GM18502 (cell line): ENCODE data around the gene SEMA5A.

ENCODE experiments used
- ATAC-seq: cut with Tn5 transposase; IDR thresholded peaks from one replicate; pipeline ENCODE4 v1.9.1; 2021; ENCODE audit warnings: mild to moderate bottlenecking; ENCODE audit not compliant: unreplicated experiment, poor library complexity

Gene SEMA5A

DNA sequence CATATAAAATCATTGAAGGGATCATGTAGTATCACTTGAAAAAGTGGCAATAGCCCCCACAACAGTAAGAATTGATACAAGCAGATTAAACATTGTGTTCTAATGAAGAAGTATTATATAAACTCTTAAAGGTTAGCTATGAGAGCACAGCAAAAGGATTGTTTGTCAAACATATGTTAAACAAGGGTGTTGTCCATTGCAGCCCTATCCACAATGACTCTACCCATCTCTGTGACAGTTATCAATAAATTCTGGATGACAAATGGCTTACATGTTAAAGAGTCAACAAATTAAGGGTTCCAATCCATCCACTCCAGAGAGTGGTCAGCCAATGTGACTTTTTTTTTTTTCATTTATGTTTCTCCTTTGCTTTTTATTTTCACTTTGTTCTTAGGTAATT, 238.7 kb downstream of the SEMA5A start:
- no peak for ATAC-seq

DNA sequence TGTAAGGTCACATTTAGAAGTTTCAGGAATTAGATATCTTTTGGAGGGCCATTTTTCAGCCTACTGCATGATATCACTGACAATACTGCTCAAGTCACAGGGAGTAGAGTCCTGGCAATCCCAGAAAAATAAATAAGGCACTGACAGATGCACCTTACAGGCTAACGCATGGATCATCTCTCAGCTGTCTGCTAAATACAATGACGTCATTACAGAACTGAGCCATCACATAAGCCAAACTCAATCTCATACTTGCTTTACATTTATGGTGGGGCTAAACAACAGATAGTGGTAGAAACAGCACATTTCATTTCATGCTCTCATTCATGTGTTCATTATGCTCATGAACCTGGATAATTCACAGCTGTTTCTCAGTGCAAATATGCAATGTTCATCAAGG, 243.7 kb downstream of the SEMA5A start:
- ATAC-seq = no peak

DNA sequence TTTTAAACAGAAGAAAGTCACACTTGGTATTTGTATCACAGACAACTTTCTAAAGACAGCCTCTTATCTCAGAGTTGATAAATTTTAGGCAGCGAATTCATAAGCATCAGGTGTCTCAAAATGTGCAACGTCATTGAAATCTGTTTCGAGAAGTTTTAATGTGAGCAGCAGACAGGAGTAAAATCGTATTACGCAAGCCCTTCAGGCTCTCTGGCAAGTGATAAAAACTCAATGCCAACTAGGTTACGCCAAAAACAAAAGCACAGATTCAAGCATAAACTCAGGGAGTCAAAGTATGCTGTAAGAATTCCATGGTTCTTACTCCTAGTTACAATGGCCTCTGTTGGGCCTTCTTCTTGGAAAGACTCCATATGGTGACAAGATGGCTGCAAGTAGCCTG, 244.7 kb downstream of the SEMA5A start:
- ATAC-seq = no peak

DNA sequence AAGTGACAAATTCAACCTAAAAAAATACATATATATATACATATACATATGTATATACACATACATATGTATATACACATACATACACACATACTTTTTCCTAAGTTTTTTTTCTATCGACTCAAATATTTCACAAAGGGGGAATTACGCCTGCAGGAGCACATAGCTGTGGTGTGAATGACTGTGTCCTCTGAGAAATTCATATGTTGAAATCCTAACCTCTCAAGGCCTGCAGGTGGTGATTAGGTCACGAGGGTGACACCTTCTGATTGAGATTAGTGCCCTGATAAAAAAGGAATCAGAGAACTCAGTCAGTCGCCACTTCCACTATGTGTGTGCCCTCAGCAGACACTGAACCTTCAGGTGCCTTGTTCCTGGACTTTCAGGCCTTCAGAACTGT, 248.7 kb downstream of the SEMA5A start:
- no peak for ATAC-seq

DNA sequence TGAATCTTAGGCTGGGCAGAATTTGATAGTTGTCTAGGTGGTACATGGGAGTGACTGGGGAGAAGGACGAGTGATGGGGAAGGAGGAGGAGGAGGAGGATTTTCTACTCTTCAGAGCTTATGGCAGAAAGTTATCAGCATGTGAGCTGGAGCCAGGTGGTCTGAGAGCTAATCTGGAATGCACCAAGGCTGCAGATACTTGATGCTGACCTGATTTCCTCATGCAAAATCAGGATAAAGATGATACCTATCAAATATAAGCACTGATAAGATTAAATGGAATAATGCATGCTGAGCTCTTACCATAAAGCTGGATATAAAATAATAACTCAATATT, 250.4 kb downstream of the SEMA5A start:
- ATAC-seq = no peak

DNA sequence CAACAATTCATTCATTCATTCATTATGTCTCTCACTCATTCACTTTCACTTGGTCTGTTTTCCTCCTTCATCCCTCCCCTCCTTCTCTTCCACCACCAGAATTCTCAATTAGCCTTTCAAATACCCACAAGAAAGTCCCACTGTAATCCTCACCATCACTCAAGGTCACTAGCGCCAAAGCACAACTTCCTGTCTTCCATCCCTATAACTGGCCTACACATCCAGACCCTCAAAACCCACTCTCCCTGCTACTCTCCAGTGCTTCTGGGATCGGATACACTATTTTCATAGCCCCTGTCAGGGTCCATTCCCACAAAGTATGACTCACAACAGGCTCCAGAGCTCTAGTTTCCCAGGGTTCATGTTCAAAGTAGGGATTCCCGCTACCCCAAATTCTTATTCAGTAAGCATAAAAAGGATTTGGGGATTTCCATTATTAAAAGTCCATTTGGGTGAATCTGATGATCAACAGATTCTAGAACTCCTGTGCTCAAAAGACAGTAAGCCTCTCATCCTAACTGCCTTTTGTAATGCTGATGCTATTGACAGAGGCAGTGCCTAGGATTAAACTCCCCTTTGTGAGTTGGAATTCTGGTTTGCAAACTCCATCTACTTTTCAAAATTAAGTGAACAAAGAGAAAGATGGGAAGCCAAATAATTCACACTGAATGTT, 250.9 kb downstream of the SEMA5A start:
- ATAC-seq = no peak

DNA sequence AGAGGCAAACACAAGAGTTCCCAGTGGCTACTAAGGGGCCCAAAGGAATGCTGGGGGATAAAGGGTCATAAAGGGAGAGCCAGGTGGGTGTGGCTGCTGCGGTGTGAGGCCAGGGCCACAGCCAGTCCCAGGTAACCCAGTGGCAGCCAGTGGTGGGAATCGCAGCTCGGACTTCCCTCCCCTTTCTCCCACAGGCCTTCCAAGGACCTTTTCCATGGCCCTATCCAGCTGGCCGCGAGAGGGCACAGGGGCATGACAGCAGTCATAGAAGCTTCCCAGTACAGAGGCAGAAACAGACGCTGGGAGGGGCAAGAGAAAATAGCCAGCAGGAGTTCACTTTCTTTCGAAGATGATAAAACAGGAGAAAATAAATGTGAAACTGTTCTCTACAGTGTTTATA, 257.6 kb downstream of the SEMA5A start:
- ATAC-seq = no peak

DNA sequence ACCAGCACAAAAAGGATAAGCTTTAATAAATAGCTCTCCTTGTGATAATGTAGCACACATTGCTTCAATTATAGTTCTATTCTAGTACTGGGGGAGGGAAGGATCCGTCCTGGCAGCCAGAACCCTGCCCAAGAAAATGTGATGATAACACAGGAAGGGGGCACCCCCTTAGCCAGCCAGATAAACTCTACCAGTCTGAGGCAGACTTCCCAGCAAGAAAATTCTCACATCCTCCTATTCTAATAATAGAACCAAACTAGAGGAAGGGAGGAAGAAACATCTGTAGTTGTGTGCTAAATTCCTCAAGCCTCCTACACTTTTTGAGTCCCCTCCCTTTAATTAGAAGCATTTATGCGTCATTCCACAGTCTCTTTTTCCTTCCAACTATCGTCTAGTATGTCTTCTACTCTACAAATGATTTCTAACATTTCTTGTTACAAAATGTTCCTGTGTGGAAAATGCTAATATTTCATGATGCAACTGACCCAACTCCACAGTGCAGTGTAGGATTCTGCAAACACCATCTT, 261.0 kb downstream of the SEMA5A start:
- ATAC-seq = no peak

DNA sequence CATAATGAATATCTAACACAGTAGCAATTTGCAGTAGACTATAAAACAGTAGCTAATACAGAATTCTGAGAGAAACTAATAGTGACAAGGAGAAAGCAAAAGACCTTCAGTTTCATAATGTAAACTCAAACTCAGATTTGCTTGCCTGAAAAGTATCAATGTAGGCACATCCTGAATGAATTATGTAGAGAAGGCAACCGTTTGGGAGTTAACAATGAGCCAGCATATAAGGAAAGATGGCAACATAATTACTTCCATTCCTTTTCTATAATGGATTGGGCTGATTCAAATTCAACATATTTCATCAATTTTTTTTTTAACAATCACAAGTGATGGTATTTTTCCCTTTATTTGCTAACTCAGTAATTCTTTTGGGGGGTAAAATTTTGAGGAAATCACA, 261.6 kb downstream of the SEMA5A start:
- ATAC-seq = no peak

DNA sequence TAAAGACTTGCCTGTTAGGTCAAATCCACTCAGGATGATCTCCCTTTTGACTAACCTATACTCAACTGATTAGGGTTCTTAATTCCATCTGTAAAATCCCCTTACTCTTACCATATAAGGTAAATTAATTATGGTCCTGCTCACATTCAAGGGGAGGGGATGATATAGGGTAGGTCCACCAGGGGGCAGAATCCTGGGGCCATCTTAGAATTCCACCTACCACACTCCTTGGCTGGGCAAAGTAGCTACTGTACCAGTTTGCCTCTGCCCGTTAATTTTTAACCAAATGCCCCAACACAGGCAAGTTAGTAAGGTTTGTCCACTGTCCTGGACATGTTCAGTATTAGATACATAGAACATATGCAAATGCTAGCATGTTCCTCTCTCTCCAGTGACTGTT, 262.4 kb downstream of the SEMA5A start:
- ATAC-seq = no peak

DNA sequence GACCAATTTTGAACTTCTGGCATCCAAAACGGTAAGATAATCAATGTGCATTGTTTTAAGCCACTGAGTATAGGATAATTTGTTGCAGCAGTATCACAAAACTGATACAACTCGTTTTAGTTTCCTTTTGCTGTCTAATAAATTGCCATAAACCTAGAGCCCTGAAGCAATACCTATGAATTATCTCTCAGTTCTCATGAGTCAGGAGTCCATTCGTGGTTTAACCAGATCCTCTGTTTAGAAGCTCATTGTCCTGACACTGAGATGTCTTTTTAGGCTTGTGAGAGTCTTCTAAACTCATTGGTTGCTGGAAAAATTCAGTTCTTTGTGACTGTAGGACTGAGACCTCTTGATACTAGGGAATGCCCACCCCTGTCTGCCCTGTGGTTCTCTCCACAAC, 262.9 kb downstream of the SEMA5A start:
- ATAC-seq = no peak

DNA sequence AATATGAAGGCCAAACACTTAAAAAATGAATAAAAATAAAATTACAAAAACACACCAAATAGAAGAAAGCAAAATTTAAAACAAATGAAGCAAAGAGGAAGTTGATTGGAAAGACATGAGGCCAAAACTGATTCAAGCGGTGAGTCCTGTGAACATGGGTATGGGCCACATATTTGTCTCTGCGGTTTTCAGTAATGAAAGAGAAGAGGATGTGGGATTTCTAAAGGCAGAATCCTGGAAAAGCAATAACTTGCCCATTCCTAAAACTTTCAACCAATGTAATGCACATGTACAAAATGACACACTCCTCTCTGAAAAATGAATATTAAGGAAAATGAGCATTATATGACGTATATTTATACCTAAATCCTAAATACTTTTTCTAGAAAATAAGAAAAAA, 263.7 kb downstream of the SEMA5A start:
- ATAC-seq = no peak

DNA sequence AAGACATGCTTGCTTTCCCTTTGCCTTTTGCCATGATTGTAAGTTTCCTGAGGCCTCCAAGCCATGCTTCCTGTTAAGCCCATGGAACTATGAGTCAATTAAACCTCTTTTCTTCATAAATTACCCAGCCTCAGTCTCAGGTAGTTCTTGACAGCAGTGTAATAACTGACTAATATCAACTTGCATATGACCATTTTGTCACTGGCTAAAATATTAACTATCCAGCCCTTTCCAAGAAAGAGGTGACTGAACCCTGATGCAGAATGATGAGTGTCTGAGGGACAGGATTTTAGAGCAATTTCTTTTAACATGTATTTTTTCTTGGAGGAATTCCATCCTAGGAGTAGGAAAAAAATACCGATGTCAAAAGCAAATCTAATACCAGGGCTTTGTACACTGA, 266.1 kb downstream of the SEMA5A start:
- no peak for ATAC-seq

DNA sequence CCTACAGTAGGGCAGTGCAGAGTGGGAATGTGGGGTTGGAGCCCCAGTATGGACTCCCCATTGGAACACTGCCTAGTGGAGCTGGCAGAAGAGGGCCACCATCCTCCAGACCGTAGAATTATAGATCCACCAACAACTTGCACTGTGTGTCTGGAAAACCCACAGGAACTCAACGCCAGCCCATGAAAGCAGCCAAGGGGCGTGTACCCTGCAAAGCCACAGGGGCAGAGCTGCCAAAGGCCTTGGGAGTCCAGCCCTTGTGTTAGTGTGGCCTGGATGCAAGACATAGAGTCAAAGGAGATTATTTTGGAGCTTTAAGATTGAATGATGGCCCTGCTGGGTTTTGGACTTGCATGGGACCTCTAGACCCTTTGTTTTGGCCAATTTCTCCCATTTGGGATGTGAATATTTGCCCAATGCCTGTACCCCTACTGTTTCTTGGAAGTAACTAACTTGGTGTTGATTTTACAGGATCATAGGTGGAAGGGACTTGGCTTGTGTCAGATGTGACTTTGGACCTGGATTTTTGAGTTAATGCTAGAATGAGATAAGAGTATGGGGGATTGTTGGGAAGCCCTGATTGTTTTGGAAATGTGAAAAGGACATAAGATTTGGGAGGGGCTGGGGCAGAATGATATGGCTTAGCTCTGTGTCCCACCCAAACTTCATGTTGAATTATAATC, 266.8 kb downstream of the SEMA5A start:
- ATAC-seq = no peak

DNA sequence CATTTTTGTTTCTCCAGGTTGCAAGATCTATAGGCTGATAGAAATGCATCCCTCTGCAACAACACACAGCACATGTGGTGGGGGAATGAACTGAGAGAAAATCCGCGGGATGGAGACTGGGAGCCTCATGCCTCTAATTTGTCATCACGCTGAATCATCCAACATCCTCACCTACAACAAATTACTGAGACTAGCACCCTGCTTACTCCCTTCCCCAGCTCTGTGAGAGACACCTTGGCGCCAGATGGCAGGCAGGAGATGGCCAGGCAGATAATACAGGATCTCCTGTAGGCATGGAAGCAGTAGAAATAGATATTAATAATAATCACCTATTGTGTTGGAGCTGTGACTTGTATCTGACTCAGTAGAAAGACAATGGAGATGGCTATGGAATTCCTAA, 276.9 kb downstream of the SEMA5A start:
- no peak for ATAC-seq

DNA sequence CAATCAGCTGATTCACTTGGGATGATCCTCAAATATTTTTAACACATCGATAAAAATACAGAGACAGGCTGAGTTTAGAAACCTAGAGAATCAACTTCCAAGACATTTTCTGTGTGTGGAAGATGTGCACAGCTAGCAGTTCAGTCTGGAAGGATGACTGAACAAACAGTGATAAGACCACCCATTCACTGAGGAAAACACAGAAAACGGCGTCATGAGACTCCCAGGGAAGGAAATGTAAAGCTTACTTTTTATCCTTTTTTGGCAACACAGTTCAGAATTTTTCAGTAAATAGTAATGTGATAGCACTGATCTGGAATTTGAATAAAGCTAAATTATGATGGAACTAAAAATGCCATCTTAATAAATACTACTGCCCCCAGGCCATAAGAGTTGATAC, 277.6 kb downstream of the SEMA5A start:
- no peak for ATAC-seq

DNA sequence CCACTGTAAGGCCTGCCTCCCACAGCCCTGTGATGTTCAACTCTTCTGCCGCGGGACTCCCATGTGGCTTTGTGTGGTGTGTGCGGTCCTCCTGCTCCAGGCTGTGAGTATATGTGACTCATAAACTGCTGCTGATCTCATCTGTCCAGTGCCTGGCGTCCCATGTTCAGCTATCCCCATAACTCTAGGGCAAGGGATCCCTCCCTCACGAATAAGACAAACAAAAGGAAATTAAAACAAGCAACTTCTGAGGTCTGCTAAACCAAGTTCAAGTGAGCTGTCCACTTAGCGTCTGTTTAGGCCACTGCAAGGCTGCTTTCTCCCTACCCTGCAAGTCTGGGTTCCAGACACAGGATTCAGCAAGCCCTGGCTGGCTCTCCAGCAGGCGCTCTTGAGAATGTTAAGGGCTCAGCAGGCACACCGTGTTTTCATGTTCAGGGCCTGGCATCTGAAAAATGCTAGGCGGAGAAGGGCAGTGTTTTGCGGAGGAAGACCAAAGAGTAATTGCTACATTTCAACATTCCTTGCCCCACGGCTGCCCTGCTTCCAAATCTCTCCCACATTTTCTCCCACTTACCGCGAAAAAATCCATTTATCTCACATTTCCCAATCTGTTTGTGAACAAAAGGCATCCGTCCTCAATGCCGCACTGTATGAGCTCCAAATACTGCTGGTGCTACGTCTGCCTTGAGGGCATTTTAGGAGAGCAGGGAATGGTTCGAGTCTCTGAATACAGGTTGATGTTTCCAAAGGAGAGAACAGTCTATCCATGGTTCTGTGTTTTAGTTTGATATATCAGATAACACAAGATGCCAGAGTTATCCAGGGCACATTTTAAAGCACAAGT, 280.2 kb downstream of the SEMA5A start:
- ATAC-seq = no peak

DNA sequence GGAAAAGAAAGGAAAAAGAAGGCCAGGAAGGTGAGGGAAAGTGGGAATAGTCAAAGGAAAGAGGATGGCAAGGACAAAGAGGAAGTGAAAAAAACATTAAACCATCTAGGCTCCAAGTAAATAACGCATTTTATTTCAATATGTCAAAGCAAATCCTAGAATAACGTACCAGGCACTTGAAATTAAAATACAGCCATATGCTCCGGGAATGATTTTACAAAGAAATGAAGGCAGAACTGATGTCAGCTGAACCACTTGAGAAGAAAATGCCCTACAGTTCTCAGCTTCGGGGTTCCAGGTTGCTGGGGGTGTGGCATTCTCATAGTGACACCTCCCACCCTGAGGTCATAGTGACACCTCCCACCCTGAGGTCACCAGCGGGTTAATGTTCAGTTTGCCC, 281.6 kb downstream of the SEMA5A start:
- no peak for ATAC-seq

DNA sequence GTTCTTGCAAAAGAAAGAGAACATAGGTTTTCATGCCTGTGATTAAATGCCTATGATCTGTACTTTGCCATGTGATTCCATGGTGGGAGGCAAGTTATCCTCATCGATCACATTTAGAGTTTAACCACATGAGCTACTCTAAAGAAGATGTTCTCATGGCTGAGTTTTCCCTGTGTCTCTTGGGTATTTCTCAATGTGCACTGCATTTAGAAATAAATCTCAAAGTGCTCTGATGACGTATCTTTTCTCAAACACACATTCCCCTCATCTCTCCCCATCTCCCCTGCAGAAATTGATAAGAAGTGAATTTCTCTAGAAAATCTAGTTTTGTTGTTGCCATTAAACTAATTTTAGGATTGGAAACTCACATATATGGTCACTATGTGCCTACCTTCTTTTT, 282.2 kb downstream of the SEMA5A start:
- no peak for ATAC-seq

DNA sequence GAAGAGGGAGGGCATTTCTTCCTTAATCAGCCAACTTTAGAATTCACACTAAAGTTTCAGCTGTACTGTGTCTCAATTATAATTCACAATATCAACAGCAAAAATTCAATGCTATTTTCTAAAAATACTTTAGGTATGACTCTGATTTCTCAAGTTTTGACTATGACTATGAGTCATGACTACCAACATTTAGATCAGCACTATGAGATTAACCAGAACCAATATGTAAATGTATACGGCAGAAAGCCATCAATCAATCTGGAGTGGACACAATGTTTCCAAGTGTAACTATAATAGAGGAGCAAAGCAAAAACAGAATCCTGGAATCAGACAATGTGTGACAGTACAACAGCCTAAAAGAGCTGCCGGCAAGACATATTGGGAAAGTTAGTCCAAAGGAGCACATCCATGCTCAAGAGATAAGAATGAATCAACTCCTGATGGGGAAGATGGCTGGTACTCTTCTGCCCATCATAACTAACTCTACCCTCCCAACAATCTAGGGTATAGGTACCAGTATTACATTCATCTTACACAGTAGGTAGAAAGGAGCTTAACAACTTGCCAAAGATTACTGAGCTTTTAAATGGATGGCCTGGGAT, 294.4 kb downstream of the SEMA5A start:
- ATAC-seq = no peak

DNA sequence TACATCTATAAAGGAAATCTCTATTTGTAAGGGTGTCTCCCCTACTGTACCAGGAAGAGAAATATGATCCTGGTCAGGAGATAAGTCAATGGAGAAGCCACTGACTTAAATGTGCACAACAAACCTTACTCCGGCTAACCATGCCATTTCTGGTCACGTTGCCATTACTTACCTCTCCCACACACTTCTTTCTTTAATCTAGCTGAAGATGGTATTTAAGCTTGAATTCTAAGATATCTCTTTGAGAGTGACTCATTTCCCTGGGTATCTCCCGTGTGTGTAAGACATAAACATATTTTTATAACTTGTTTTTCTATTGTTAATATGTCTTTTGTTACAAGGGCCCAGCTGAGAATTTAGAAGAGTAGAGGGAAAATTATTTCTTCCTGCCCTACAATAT, 296.6 kb downstream of the SEMA5A start:
- ATAC-seq = no peak
